IPS-18c (cell line): Measurements from ENCODE around the gene DUSP22.
"Not testable (repeated sequence)": the region's sequence is repeated elsewhere in the genome, so short reads cannot be mapped to it uniquely, and the experiment has no call there.

Source experiments
- H3K4me3 ChIP-seq: 2 replicates; pipeline ENCODE4 v1.7.0; 2013; ENCODE audit warnings: low read depth, mild to moderate bottlenecking, low read length, moderate library complexity; ENCODE audit not compliant: insufficient read depth
- H3K9me3 ChIP-seq: one replicate; pipeline ENCODE4 v1.6.1; 2013; ENCODE audit warnings: mild to moderate bottlenecking, low read length, moderate library complexity; ENCODE audit not compliant: control insufficient read depth, insufficient read depth

Gene DUSP22

DNA sequence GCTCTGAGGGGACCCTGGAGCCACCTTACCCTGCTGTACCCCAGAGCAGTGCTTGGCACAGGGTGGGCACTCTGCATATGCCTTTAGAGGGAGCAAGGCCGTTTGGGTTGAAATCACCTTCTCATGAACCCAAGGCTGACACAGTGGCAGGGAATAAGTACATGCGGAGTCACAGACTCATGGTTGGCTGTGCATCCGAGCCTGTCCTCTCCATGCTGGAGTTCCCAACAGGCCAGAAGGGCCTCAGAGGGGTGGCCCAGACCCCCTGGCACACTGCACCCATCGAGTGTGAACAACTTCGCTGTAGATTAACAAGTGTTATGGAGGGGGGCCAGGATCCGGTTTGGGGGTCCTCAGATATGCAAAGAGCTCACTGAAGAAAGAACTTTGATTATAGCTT is 78.3 kb downstream of the DUSP22 start:
- Histone ChIP-seq H3K9me3 (no peaks in the 10 kb centered on the region), H3K4me3 (no peak overlapping the region)

DNA sequence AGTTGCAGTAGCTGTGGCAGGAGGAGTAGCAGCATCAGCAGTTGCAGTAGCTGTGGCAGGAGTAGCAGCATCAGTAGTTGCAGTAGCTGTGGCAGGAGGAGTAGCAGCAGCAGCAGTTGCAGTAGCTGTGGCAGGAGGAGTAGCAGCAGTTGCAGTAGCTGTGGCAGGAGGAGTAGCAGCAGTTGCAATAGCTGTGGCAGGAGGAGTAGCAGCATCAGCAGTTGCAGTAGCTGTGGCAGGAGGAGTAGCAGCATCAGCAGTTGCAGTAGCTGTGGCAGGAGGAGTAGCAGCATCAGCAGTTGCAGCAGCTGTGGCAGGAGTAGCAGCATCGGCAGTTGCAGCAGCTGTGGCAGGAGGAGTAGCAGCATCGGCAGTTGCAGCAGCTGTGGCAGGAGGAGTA is 79.6 kb downstream of the DUSP22 start:
- H3K9me3 ChIP-seq, H3K4me3 ChIP-seq: not testable (repeated sequence)

DNA sequence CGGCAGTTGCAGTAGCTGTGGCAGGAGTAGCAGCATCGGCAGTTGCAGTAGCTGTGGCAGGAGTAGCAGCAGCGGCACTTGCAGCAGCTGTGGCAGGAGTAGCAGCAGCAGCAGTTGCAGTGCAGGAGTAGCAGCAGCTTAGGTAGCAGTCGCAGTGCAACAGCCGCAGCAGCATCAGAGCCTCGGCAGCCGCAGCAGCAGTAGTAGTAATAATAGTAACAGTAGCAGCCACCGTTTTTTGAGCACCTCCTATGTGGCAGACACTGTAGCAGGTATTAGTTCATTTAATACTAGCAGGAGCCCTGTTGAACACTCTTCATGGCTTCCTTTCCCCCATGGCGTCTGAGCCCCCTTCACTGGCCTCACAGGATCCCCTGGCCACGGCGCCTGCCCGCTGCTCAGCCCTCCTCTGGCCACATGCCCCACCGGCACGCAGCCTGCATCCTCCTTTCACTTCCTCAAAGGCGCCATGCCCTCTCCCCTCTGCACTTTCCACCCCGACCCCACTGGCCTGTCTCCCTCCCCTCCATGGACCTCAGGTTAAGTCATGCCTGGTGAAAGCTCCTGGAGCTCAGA is 80.1 kb downstream of the DUSP22 start:
- Histone ChIP-seq H3K4me3 (no peak overlapping the region), H3K9me3 (no peaks in the 10 kb centered on the region)

DNA sequence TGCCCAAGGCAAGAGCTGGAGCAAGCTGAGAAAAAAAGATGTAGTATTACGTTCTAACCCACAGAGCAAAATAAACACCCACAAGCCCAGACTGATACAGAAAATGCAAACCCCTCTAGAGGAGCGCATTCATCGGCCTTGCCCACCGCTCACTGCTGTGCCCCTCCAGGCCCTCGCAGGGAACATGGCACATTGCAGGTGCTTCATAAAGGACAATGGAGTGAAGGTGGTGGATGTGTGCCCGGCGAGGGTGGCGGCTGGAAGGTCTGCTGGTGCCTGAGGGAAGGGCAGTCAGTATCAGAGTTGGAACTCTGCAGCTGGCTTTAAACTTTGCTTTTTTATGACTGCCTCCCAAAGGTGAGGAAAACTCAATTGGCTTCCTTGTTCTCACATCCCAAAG is 80.7 kb downstream of the DUSP22 start:
- H3K4me3 ChIP-seq = no peak overlapping the region
- H3K9me3 ChIP-seq = no peaks in the 10 kb centered on the region

DNA sequence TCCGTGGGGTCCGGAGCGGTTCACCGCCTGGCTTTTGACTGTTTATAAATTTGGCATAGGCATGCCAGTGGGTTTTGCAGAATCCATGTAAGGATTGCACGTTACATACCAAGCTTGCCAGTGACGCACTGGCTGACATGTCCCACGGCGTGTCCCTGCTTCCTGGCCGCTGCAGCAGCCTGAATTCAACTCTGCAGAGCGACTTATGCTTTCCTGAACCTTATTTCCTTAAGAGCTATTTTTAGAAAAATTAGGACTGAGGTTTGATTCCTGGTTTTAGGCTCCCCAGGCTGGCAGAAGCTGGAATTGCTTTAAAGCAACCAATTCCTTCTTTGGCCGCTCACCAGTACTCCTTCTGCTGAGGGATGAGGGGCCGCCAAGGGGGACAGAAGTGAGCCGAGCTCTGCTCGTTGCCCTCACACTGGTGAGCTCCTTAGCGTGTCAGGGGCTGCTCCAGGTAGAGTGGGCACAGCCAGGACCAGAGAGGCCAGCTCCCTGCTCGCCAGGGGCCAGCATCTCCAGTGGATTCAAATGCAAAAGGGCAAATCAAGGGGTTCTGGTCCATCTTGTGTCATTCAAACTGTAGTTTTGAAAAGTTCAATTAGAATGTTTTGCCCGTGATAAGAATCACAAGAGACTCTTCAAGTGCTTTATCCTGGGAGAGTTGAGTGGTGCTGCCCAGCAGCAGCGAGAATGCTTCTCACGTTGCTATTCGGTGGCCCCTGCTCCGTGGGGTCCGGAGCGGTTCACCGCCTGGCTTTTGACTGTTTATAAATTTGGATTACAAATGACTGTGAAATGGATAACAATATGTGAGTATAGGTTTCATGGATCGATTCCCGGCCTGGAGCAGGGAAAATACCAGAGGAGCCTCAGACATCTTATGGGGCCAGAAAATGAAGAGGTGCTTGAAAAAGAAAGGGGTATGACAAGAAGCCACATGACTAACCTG is 81.8 kb downstream of the DUSP22 start:
- no peak overlapping the region for H3K4me3 ChIP-seq

GRCh38 chr6:374956-375355 is 82.7 kb downstream of the DUSP22 start:
- H3K9me3 ChIP-seq = no peaks in the 10 kb centered on the region
- H3K4me3 ChIP-seq = no peak overlapping the region

More for the DNA sequence above, 81.8 kb downstream of the DUSP22 start:
- no peaks in the 10 kb centered on the region for H3K9me3 ChIP-seq

- H3K4me3 ChIP-seq = no peak overlapping the region
- H3K9me3 ChIP-seq = no peaks in the 10 kb centered on the region
Measured at GRCh38 chr6:376827-377640, 84.7 kb downstream of the DUSP22 start.

GRCh38 chr6:377641-378020 is 85.3 kb downstream of the DUSP22 start:
- not testable (repeated sequence) for H3K9me3 ChIP-seq, H3K4me3 ChIP-seq

- no peak overlapping the region for H3K4me3 ChIP-seq
- H3K9me3 ChIP-seq = no peaks in the 10 kb centered on the region
Measured at GRCh38 chr6:378090-378957, 86.0 kb downstream of the DUSP22 start.

DNA sequence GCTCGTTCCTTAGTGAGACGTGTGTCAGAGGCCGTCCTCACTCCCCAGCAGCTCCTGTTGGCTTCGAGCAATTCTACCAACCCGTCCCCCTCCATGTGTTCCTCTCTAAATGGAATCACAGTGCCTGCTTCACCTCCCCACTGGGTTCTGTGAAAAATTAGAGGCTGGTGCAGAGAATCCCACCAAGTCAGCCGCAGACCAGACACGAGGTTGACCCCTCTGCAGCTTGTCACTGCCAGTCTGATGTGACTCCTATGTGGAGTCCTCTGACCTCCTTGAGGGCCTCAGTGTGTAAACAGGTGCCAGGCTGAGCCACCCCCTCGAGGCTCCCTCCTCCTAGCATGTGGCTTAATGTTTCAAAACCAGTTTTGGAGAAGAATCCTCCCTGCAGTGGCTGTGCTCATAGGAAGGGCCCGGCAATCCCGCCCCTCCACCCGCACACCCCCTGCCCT is 86.7 kb downstream of the DUSP22 start:
- Histone ChIP-seq H3K4me3 (no peak overlapping the region), H3K9me3 (no peaks in the 10 kb centered on the region)

- Histone ChIP-seq H3K9me3 (no peaks in the 10 kb centered on the region), H3K4me3 (no peak overlapping the region)
Measured at GRCh38 chr6:379410-380181, 87.3 kb downstream of the DUSP22 start.

DNA sequence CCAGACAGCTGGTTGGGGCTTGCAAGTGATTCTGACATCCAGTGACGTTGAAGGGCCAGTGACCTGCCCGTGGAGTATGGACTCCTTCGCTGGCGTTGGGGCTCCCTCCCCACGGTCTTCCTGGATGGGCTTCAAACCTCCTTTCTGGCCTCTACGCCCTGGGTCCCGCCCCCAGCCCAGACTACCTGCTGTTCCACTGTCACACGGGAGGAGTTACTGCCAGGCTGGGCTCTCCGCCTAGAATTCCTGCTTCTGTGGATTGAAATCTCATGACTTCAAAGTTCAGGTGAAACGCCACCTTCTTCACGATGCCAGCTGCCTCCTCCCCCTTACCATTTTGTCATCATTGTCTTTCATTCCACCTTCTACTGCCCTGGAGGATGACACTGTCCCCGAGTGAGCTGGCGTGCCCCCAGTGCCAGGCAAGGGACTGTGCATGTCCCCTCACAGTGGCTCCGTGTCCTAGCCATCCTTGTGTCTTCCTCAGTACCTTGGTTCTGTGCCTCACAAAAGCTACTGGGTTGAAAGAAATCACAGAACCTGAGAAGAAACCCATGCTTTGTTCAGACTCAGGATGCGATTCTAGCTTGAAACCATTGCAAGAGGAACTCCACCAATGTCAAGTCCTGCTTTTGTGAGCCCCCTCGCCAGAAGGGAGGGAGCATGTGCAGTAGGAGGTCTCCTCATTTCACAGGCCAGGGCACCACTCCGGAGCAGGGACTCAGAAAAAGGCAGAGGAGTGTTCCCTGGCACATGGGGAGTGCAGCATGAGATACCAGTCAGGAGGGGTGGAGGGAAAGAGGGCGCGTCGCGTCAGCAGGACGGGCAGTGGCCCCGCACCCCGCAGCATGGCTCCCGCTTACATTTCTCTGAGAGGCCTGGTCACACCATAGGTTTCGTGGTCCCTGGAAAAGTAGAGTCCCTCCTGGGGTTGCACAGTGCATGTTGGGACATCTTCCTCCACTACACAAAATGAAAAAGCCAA is 88.2 kb downstream of the DUSP22 start:
- Histone ChIP-seq H3K9me3 (peaks cover 1% of the 10 kb centered on the region), H3K4me3 (no peak overlapping the region)

GRCh38 chr6:381742-382461 is 89.6 kb downstream of the DUSP22 start:
- Histone ChIP-seq H3K9me3 (peaks cover 2% of the 10 kb centered on the region), H3K4me3 (no peak overlapping the region)

GRCh38 chr6:382883-383810 is 90.9 kb downstream of the DUSP22 start:
- no peak overlapping the region for H3K4me3 ChIP-seq
- peaks cover 2% of the 10 kb centered on the region for H3K9me3 ChIP-seq
